Parathyroid adenoma (tissue), 2 donors: ENCODE data around the gene DES.

Experiments used
- H2AFZ ChIP-seq: fragments of 300-600 bp; sonication (generic); one replicate; pipeline ENCODE4 v1.7.0; 2017; ENCODE audit warnings: antibody characterized with exemption, mild to moderate bottlenecking
- H3K27ac ChIP-seq: fragments of 300-600 bp; sonication (generic); one replicate; pipeline ENCODE4 v1.7.0; 2017
- H3K27me3 ChIP-seq: fragments of 300-600 bp; sonication (generic); one replicate; pipeline ENCODE4 v1.7.0; 2017; ENCODE audit warnings: low read length; ENCODE audit not compliant: control insufficient read depth, insufficient read depth
- H3K36me3 ChIP-seq: fragments of 300-600 bp; sonication (generic); one replicate; pipeline ENCODE4 v1.7.0; 2017; ENCODE audit warnings: low read length; ENCODE audit not compliant: control insufficient read depth, insufficient read depth
- H3K4me1 ChIP-seq: fragments of 300-600 bp; sonication (generic); one replicate; pipeline ENCODE4 v1.7.0; 2017; ENCODE audit warnings: control low read depth
- H3K4me2 ChIP-seq: fragments of 300-600 bp; sonication (generic); one replicate; pipeline ENCODE4 v1.7.0; 2017; ENCODE audit warnings: low read length
- H3K4me3 ChIP-seq: fragments of 300-600 bp; sonication (generic); one replicate; pipeline ENCODE4 v1.7.0; 2017; ENCODE audit warnings: low read depth, low read length
- H3K79me2 ChIP-seq: fragments of 300-600 bp; sonication (generic); one replicate; pipeline ENCODE4 v1.7.0; 2017; ENCODE audit warnings: control low read depth
- H3K9ac ChIP-seq: fragments of 300-600 bp; sonication (generic); one replicate; pipeline ENCODE4 v1.7.0; 2017; ENCODE audit warnings: mild to moderate bottlenecking
- H3K9me3 ChIP-seq: fragments of 300-600 bp; sonication (generic); one replicate; pipeline ENCODE4 v1.7.0; 2017; ENCODE audit warnings: low read length; ENCODE audit not compliant: control insufficient read depth
- CTCF ChIP-seq: fragments of 300-600 bp; sonication (generic); IDR thresholded peaks from one replicate; pipeline ENCODE4 v1.7.0; 2017; ENCODE audit warnings: antibody characterized with exemption, mild to moderate bottlenecking
- donor health status: primary hyperparathyroidism.

The DES gene

GRCh38 chr2:219442256-219443015 lies 24.3 kb downstream of the DES start:
- peak overlapping the region; percentile 69 for H2AFZ ChIP-seq
- H3K27ac ChIP-seq, result no peak overlapping the region
- peak overlapping the region; percentile 5 for H3K9ac ChIP-seq
- no peaks in the 10 kb centered on the region for H3K27me3 ChIP-seq
- no peak overlapping the region for H3K4me3 ChIP-seq
- H3K4me2 ChIP-seq, result peak overlapping the region; percentile 74
- H3K9me3 ChIP-seq, result no peaks in the 10 kb centered on the region
- H3K4me1 ChIP-seq, result peaks cover 20% of the 10 kb centered on the region
- H3K79me2 ChIP-seq, result no peaks in the 10 kb centered on the region
- TF ChIP-seq CTCF, result no peak
- no peaks in the 10 kb centered on the region for H3K36me3 ChIP-seq

GRCh38 chr2:219443016-219443696 lies 25.0 kb downstream of the DES start:
- peaks cover 20% of the 10 kb centered on the region for H3K4me1 ChIP-seq
- no peak overlapping the region for H3K27ac ChIP-seq
- H2AFZ ChIP-seq, result no peak overlapping the region
- H3K36me3 ChIP-seq, result no peaks in the 10 kb centered on the region
- no peak for TF ChIP-seq CTCF
- no peak overlapping the region for H3K9ac ChIP-seq
- peak overlapping the region; percentile 74 for H3K4me2 ChIP-seq
- H3K79me2 ChIP-seq, result no peaks in the 10 kb centered on the region
- H3K9me3 ChIP-seq, result no peaks in the 10 kb centered on the region
- no peaks in the 10 kb centered on the region for H3K27me3 ChIP-seq
- no peak overlapping the region for H3K4me3 ChIP-seq

- Histone ChIP-seq H3K4me1 (peaks cover 20% of the 10 kb centered on the region), H3K36me3 (no peaks in the 10 kb centered on the region), H3K79me2 (no peaks in the 10 kb centered on the region), H3K9me3 (no peaks in the 10 kb centered on the region), H3K4me2 (no peak overlapping the region), H3K27ac (no peak overlapping the region), H3K9ac (no peak overlapping the region), H3K4me3 (no peak overlapping the region), H3K27me3 (no peaks in the 10 kb centered on the region), H2AFZ (no peak overlapping the region)
- no peak for TF ChIP-seq CTCF
Observed at GRCh38 chr2:219443697-219444023, 25.5 kb downstream of the DES start.

GRCh38 chr2:219444566-219445091 lies 26.5 kb downstream of the DES start:
- H3K4me1 ChIP-seq, result peaks cover 20% of the 10 kb centered on the region
- no peaks in the 10 kb centered on the region for H3K36me3 ChIP-seq
- TF ChIP-seq CTCF, result no peak
- no peak overlapping the region for H3K27ac ChIP-seq
- no peak overlapping the region for H3K9ac ChIP-seq
- H3K4me3 ChIP-seq, result no peak overlapping the region
- no peaks in the 10 kb centered on the region for H3K79me2 ChIP-seq
- no peaks in the 10 kb centered on the region for H3K9me3 ChIP-seq
- H3K27me3 ChIP-seq, result no peaks in the 10 kb centered on the region
- H2AFZ ChIP-seq, result no peak overlapping the region
- no peak overlapping the region for H3K4me2 ChIP-seq
